ENCODE data around the gene LHFPL3.
A peak's percentile ranks its signal among the peaks of the same experiment; 100 is the strongest.

LHFPL3 gene

DNA sequence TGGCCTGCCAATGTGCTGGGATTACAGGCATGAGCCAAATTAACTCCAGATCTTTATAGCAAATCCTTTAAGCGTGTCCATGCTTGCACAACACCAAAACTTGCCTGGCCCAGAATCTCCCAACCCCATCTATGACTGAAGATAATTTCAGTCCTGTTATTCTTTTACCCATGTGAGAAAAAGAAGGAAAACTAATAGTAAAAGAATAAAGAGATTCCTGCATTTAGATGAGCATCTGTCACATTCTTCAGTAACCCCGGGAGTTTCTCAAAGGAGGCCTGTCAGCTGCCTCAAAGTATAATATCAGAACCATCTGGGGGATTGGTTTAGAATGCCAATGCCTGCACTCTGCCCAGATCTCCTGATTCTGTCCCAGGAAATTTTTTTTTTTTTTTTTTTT lies 527.5 kb downstream of the LHFPL3 start:
- TF ChIP-seq, protein P1, sequence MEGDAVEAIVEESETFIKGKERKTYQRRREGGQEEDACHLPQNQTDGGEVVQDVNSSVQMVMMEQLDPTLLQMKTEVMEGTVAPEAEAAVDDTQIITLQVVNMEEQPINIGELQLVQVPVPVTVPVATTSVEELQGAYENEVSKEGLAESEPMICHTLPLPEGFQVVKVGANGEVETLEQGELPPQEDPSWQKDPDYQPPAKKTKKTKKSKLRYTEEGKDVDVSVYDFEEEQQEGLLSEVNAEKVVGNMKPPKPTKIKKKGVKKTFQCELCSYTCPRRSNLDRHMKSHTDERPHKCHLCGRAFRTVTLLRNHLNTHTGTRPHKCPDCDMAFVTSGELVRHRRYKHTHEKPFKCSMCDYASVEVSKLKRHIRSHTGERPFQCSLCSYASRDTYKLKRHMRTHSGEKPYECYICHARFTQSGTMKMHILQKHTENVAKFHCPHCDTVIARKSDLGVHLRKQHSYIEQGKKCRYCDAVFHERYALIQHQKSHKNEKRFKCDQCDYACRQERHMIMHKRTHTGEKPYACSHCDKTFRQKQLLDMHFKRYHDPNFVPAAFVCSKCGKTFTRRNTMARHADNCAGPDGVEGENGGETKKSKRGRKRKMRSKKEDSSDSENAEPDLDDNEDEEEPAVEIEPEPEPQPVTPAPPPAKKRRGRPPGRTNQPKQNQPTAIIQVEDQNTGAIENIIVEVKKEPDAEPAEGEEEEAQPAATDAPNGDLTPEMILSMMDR (IDR thresholded peaks at IDR 0.05; ENCODE audit: low read depth, low read length): no peak
- TF ChIP-seq POLR2A (IDR thresholded peaks at IDR 0.05; ENCODE audit: extremely low read depth, insufficient read length): no peak
- no peak for TF ChIP-seq MYC (IDR thresholded peaks at IDR 0.05; ENCODE audit: low read depth, low read length)
- TF ChIP-seq, protein P2, sequence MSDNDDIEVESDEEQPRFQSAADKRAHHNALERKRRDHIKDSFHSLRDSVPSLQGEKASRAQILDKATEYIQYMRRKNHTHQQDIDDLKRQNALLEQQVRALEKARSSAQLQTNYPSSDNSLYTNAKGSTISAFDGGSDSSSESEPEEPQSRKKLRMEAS (IDR thresholded peaks at IDR 0.05; ENCODE audit: low read depth, low read length): no peak
- no peak for DNase-seq (ENCODE audit: low read depth)
- no peak overlapping the region for H3K4me3 ChIP-seq (ENCODE audit: low read depth, low read length)

DNA sequence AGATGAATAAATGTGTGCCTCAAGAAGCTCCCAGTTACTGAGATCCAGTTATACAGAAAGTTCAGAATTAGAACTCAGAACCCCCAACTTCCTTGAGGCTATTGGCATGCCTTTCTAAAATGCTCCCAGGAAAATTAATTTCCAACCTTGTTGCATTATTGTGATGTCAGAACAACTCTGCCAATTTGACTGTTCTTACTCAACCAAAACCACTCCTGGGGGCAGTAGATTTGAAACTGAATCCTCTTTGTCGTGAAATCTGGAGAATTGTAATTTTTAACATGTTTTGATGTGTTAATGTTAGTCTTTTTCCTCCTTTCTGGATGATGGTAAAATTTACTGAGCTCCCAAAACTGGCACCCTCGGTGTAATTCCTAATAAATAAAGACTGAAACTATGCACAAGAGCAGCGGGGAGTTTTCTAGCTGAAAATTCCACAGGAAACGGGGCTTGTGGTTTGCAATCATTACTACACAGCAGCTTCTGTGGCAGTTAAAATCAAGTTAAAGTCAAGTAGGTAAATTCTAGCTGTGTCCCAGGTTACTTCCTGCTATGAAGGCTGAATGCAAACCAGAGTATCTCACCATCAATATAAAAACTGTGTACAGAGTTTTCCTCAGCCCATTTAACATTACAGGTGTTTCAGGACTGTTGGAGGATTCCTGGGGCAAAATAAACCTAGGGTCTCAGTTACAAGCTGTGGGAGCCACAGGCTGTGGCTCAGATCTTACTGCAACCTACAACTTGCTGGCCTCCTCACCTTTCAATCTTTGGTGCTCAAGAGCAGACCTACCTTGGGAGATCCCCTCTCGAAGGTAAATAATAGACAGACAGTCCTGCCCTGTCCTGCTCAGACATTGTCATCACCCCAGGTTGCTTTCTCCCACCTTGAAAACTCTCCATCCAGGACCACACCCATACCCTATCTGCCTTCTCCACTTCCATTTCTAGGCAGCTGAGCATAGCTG lies 529.3 kb downstream of the LHFPL3 start:
- H3K4me3 ChIP-seq (ENCODE audit: low read depth, low read length): peak overlapping the region; percentile 33
- TF ChIP-seq, protein P2 (IDR thresholded peaks at IDR 0.05; ENCODE audit: low read depth, low read length): no peak
- TF ChIP-seq POLR2A (IDR thresholded peaks at IDR 0.05; ENCODE audit: extremely low read depth, insufficient read length) (no peak), MYC (IDR thresholded peaks at IDR 0.05; ENCODE audit: low read depth, low read length) (no peak)
- TF ChIP-seq, protein P1 (IDR thresholded peaks at IDR 0.05; ENCODE audit: low read depth, low read length): no peak
- DNase-seq (ENCODE audit: low read depth): peak; percentile 38

DNA sequence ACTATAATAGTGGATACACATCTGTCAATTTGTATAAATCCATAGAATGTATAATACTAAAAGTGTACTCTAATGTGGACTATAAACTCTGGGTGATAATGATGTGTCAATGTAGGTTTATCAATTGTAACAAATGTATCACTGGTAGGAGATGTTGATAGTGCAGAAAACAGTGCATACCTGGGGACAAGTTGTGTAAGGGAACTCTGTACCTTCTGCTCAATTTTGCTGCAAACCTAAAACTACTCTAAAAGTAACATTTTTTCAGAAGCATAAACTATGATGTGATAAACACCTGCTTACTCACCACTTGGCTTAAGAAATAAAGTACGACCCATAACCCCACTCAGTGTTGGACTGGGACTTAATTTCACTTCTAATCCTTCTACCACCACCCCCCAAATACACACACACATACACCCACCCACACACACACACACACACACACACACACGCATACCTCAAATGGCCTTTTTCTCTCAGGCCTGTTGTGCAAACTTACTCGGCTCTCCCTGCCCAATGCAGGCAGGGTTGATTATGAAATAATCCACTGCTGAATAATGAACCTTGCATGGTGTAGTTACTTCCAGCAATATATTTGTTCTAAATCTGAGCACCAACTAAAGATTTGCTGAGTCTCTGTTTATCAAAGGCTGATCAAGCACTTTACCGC lies 531.5 kb downstream of the LHFPL3 start:
- TF ChIP-seq MYC (IDR thresholded peaks at IDR 0.05; ENCODE audit: low read depth, low read length) (no peak), POLR2A (IDR thresholded peaks at IDR 0.05; ENCODE audit: extremely low read depth, insufficient read length) (no peak)
- TF ChIP-seq, protein P2 (IDR thresholded peaks at IDR 0.05; ENCODE audit: low read depth, low read length): no peak
- TF ChIP-seq, protein P1 (IDR thresholded peaks at IDR 0.05; ENCODE audit: low read depth, low read length): no peak
- H3K4me3 ChIP-seq (ENCODE audit: low read depth, low read length): no peak overlapping the region
- peak; percentile 28 for DNase-seq (ENCODE audit: low read depth)

DNA sequence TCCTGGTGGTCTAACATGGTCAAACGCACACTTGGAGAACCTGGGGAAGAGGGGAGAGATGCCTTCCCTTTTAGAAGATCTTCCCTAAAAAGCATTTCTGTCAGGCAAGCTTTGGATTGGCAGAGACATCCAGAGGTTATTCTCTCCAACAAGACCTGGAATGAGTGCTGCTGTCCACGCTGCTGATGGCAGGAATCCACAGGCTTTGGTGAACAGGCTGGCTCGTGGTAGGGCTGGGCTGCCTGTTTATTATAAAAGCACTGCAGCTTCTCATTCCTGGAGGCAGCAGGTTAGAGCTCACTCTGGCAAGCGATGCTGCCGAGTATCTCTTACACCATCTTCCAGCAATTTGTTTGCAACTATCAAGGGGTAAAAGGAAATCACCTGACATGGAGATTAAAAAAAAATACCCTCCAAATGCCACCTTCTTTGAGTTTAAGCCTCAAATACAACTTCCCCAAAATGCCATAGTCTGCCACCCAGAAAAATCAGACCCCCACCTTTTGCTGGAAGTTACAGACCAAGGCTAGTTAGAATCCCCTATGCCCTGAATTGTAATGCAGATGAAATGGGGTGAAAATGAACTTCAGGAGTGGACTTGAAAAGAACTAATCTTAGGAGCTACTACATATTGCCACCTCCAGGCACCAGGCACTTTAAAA lies 533.5 kb downstream of the LHFPL3 start:
- TF ChIP-seq, protein P1 (IDR thresholded peaks at IDR 0.05; ENCODE audit: low read depth, low read length): no peak
- TF ChIP-seq, protein P2 (IDR thresholded peaks at IDR 0.05; ENCODE audit: low read depth, low read length): no peak
- TF ChIP-seq POLR2A (IDR thresholded peaks at IDR 0.05; ENCODE audit: extremely low read depth, insufficient read length): no peak
- DNase-seq (ENCODE audit: low read depth): no peak
- no peak overlapping the region for H3K4me3 ChIP-seq (ENCODE audit: low read depth, low read length)

DNA sequence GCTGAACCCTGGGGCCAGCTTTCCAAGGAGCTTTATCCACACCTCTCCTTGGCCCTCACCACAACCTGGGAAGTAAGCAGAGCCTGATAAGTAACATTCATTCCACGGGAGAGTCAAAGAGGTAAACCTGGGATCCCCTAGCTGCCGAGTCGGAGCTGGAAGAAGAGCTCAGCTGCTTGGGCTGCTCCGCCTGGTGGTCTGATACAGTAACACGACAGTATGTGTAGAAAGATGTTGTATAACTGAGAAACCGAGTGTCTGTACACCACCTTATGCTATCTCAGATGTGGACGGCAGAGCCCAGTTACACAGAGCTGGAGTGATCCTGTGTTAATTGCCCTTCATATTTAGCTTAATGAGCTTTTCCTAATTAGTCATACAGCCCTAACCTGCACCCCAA lies 534.3 kb downstream of the LHFPL3 start:
- peak; percentile 13 for DNase-seq (ENCODE audit: low read depth)

More for the DNA sequence above, 534.3 kb downstream of the LHFPL3 start:
- TF ChIP-seq, protein P2 (IDR thresholded peaks at IDR 0.05; ENCODE audit: low read depth, low read length): no peak
- TF ChIP-seq, protein P1 (IDR thresholded peaks at IDR 0.05; ENCODE audit: low read depth, low read length): no peak
- TF ChIP-seq MYC (IDR thresholded peaks at IDR 0.05; ENCODE audit: low read depth, low read length) (no peak), POLR2A (IDR thresholded peaks at IDR 0.05; ENCODE audit: extremely low read depth, insufficient read length) (no peak)
- H3K4me3 ChIP-seq (ENCODE audit: low read depth, low read length): no peak overlapping the region
